Smooth muscle cell (in vitro differentiated cells): ENCODE results near the gene ZKSCAN3. TPM values are rescaled to one million over a fixed set of nuclear protein-coding genes. Genes with fewer than 3 reads are reported as not detected.

Source experiments
- DNase-seq: peaks from one replicate; lab custom pipeline; 2025; ENCODE audit not compliant: unreplicated experiment; lab: John Stamatoyannopoulos, UW
- H2AFZ ChIP-seq: fragments of 200-600 bp; sonication (generic); 2 replicates; pipeline ENCODE4 v1.6.0; 2016; ENCODE audit warnings: antibody characterized with exemption, low read depth, mild to moderate bottlenecking
- H3F3A ChIP-seq: fragments of 200-600 bp; sonication (generic); 2 replicates; pipeline ENCODE4 v1.6.0; 2017; ENCODE audit warnings: antibody characterized with exemption, low read depth
- H3K27ac ChIP-seq: fragments of 200-600 bp; sonication (generic); 2 replicates; pipeline ENCODE4 v1.5.1; 2016; ENCODE audit warnings: low read depth, mild to moderate bottlenecking
- H3K27me3 ChIP-seq: fragments of 200-600 bp; sonication (generic); 2 replicates; pipeline ENCODE4 v1.6.1; 2016; ENCODE audit warnings: low read depth, mild to moderate bottlenecking
- H3K36me3 ChIP-seq: fragments of 200-600 bp; sonication (generic); 2 replicates; pipeline ENCODE4 v1.5.1; 2016; ENCODE audit warnings: low read depth
- H3K4me1 ChIP-seq: fragments of 200-600 bp; sonication (generic); 2 replicates; pipeline ENCODE4 v1.5.1; 2016; ENCODE audit warnings: low read depth
- H3K4me2 ChIP-seq: fragments of 200-600 bp; sonication (generic); 2 replicates; pipeline ENCODE4 v1.6.0; 2016; ENCODE audit warnings: mild to moderate bottlenecking
- H3K4me3 ChIP-seq: fragments of 200-600 bp; sonication (generic); 2 replicates; pipeline ENCODE4 v1.5.1; 2016; ENCODE audit warnings: mild to moderate bottlenecking
- H3K79me2 ChIP-seq: fragments of 200-600 bp; sonication (generic); 2 replicates; pipeline ENCODE4 v1.6.0; 2016; ENCODE audit warnings: low read depth, mild to moderate bottlenecking
- H3K9ac ChIP-seq: fragments of 200-600 bp; sonication (generic); 2 replicates; pipeline ENCODE4 v1.6.0; 2016; ENCODE audit warnings: low read depth
- H3K9me3 ChIP-seq: fragments of 200-600 bp; sonication (generic); replicated peaks from 2 replicates; pipeline ENCODE4 v1.5.1; 2016; ENCODE audit warnings: low read depth
- H4K20me1 ChIP-seq: fragments of 200-600 bp; sonication (generic); 2 replicates; pipeline ENCODE4 v1.6.0; 2016; ENCODE audit warnings: low read depth
- CTCF ChIP-seq: fragments of 200-600 bp; sonication (generic); IDR thresholded peaks from 2 replicates; pipeline ENCODE4 v1.5.1; 2017; ENCODE audit warnings: borderline replicate concordance, mild to moderate bottlenecking, antibody characterized with exemption; ENCODE audit not compliant: insufficient read depth, poor library complexity, severe bottlenecking
- WGBS: methylation state at CpG from one replicate; pipeline ENCODE4 v1.1.7; 2016; ENCODE audit warnings: low lambda C conversion rate; 5-methylcytosine and 5-hydroxymethylcytosine counted together
- polyA plus RNA-seq: library from polyadenylated mRNA; unstranded; fragments of >200 nt; fragmentation: Nextera tagmentation; extraction: Ambion mirVana; gene quantifications from 2 replicates; pipeline ENCODE4 v1.2.1, GENCODE V29; 2016
- total RNA-seq: library from RNA; depleted of rRNA; stranded (reverse); fragments of >200 nt; gene quantifications from 2 replicates; pipeline ENCODE4 v1.2.3, GENCODE V29; 2014

The ZKSCAN3 gene
- total and polyA plus RNA-seq, 2 experiments from 2014 or later: 3.6 to 5.2 TPM

- no peaks in the 10 kb centered on the region for H3K27me3 ChIP-seq
- peaks cover 8% of the 10 kb centered on the region for H3K36me3 ChIP-seq
- no peaks in the 10 kb centered on the region for H3K4me1 ChIP-seq
- H3K4me2 ChIP-seq: no peak overlapping the region
- H3K27ac ChIP-seq: no peak overlapping the region
- H3K4me3 ChIP-seq: no peak overlapping the region
- TF ChIP-seq CTCF: no peak
- no peak overlapping the region for H3K9ac ChIP-seq
- no peak overlapping the region for H2AFZ ChIP-seq
- H3F3A ChIP-seq: no peaks in the 10 kb centered on the region
- no peaks in the 10 kb centered on the region for H3K9me3 ChIP-seq
- no peak for DNase-seq
- no peaks in the 10 kb centered on the region for H3K79me2 ChIP-seq
- no peaks in the 10 kb centered on the region for H4K20me1 ChIP-seq
- WGBS: 87% methylated on average over 2 of the region's 2 CpGs
Observed at GRCh38 chr6:28370440-28370839, 20.7 kb downstream of the ZKSCAN3 start.

GRCh38 chr6:28371280-28371679 lies 21.5 kb downstream of the ZKSCAN3 start:
- TF ChIP-seq CTCF: no peak
- WGBS: 96% methylated on average over 1 of the region's 1 CpG
- no peak for DNase-seq
- H3K4me2 ChIP-seq: no peak overlapping the region
- H3K27ac ChIP-seq: no peak overlapping the region
- H3K9me3 ChIP-seq: no peaks in the 10 kb centered on the region
- no peaks in the 10 kb centered on the region for H3K27me3 ChIP-seq
- no peaks in the 10 kb centered on the region for H4K20me1 ChIP-seq
- H3K36me3 ChIP-seq: no peaks in the 10 kb centered on the region
- H3K4me1 ChIP-seq: no peaks in the 10 kb centered on the region
- no peak overlapping the region for H3K9ac ChIP-seq
- H3K4me3 ChIP-seq: no peak overlapping the region
- no peaks in the 10 kb centered on the region for H3F3A ChIP-seq
- H3K79me2 ChIP-seq: no peaks in the 10 kb centered on the region
- no peak overlapping the region for H2AFZ ChIP-seq

- Histone ChIP-seq H3K79me2 (no peaks in the 10 kb centered on the region), H3K4me3 (no peak overlapping the region), H3K9ac (no peak overlapping the region), H3K4me2 (no peak overlapping the region), H3K27me3 (no peaks in the 10 kb centered on the region), H3F3A (no peaks in the 10 kb centered on the region), H3K36me3 (no peaks in the 10 kb centered on the region), H4K20me1 (no peaks in the 10 kb centered on the region), H2AFZ (no peak overlapping the region), H3K4me1 (no peaks in the 10 kb centered on the region), H3K9me3 (no peaks in the 10 kb centered on the region), H3K27ac (no peak overlapping the region)
- 93% methylated on average over 9 of the region's 9 CpGs for WGBS
- TF ChIP-seq CTCF: no peak
- no peak for DNase-seq
Observed at GRCh38 chr6:28371706-28372451, 22.1 kb downstream of the ZKSCAN3 start.

GRCh38 chr6:28373925-28374324 lies 24.2 kb downstream of the ZKSCAN3 start:
- H4K20me1 ChIP-seq: no peaks in the 10 kb centered on the region

More at GRCh38 chr6:28373925-28374324, 24.2 kb downstream of the ZKSCAN3 start:
- peaks cover 6% of the 10 kb centered on the region for H3K9me3 ChIP-seq
- H3K4me1 ChIP-seq: no peaks in the 10 kb centered on the region
- H3K4me2 ChIP-seq: no peak overlapping the region
- TF ChIP-seq CTCF: no peak
- H3K79me2 ChIP-seq: no peaks in the 10 kb centered on the region
- H3K36me3 ChIP-seq: peaks cover 1% of the 10 kb centered on the region
- no peak overlapping the region for H2AFZ ChIP-seq
- no peak for DNase-seq
- no peak overlapping the region for H3K4me3 ChIP-seq
- no peaks in the 10 kb centered on the region for H3F3A ChIP-seq
- no peak overlapping the region for H3K9ac ChIP-seq
- no peaks in the 10 kb centered on the region for H3K27me3 ChIP-seq
- H3K27ac ChIP-seq: no peak overlapping the region
- WGBS: 98% methylated on average over 1 of the region's 1 CpG
